ENCODE data around the gene VEPH1.
"Not testable (repeated sequence)": the region's sequence is repeated elsewhere in the genome, so short reads cannot be mapped to it uniquely, and the experiment has no call there.

The VEPH1 gene

DNA sequence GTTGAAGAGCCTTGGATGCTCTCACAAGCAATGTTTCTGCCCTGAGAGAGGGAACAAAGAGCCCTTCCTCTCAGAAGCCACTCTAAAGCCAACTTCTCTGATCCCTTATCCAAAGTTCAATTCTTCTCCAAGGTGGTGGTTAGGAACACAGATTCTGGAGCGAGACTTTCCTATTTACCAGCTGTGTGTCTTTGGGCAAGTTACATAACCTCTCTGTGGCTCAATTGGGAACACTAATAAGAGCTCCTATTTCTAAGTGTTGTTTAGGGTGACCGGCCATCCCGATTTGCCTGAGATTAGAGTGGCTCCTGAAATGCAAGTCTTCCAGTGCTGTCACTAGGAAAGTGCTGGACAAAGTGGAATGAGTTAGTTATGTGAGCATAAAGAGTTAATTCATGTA is 175.4 kb downstream of the VEPH1 start:
- H3K27ac ChIP-seq (ENCODE audit: low read depth, low read length) = no peak overlapping the region
- no peak overlapping the region for H3K4me3 ChIP-seq (ENCODE audit: low read depth in 1 of 2, low read length in 2 of 2)
- no peaks in the 10 kb centered on the region for H3K4me1 ChIP-seq (ENCODE audit: insufficient read depth, low read length)
- no peaks in the 10 kb centered on the region for H3K36me3 ChIP-seq (ENCODE audit: insufficient read depth, low read length)
- no peak overlapping the region for H3K9ac ChIP-seq (ENCODE audit: low read length)
- no peaks in the 10 kb centered on the region for H3K27me3 ChIP-seq (ENCODE audit: control insufficient read depth in 1 of 2, insufficient read depth in 2 of 2, low read length in 2 of 2)
- H3K9me3 ChIP-seq (ENCODE audit: low read length) = peaks cover 3% of the 10 kb centered on the region

- Histone ChIP-seq H3K9me3 (ENCODE audit: low read length) (peaks cover 3% of the 10 kb centered on the region), H3K27me3 (ENCODE audit: control insufficient read depth in 1 of 2, insufficient read depth in 2 of 2, low read length in 2 of 2) (no peaks in the 10 kb centered on the region), H3K4me3 (ENCODE audit: low read depth in 1 of 2, low read length in 2 of 2) (no peak overlapping the region), H3K27ac (ENCODE audit: low read depth, low read length) (no peak overlapping the region), H3K36me3 (ENCODE audit: insufficient read depth, low read length) (no peaks in the 10 kb centered on the region), H3K9ac (ENCODE audit: low read length) (no peak overlapping the region), H3K4me1 (ENCODE audit: insufficient read depth, low read length) (no peaks in the 10 kb centered on the region)
These were observed 176.2 kb downstream of the VEPH1 start for GRCh38 chr3:157327018-157327417.

- H3K27me3 ChIP-seq (ENCODE audit: control insufficient read depth in 1 of 2, insufficient read depth in 2 of 2, low read length in 2 of 2); H3K9me3 ChIP-seq (ENCODE audit: low read length); H3K4me1 ChIP-seq (ENCODE audit: insufficient read depth, low read length); H3K4me3 ChIP-seq (ENCODE audit: low read depth in 1 of 2, low read length in 2 of 2); H3K9ac ChIP-seq (ENCODE audit: low read length); H3K36me3 ChIP-seq (ENCODE audit: insufficient read depth, low read length); H3K27ac ChIP-seq (ENCODE audit: low read depth, low read length): not testable (repeated sequence)
These were observed 178.3 kb downstream of the VEPH1 start for GRCh38 chr3:157324869-157325268.

DNA sequence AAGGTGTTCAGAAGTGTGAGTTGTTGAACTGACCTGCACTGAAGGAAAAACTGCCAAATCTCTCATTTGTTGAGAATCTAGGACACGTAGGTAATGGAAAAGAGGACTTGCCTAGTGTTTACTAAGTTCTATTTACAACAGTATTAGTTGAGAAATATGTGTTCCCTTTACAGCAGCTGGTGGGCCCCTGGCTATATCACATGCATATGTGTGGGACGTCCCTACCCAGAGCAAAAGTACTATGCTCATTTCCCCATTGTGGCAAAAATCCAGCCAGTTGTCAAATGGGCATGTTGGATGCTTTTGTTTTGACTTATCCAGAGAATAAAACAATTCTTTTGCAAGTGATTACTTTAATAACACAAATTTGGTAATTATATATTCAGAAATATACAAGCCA is 179.9 kb downstream of the VEPH1 start:
- no peaks in the 10 kb centered on the region for H3K4me1 ChIP-seq (ENCODE audit: insufficient read depth, low read length)
- H3K9me3 ChIP-seq (ENCODE audit: low read length) = peaks cover 3% of the 10 kb centered on the region
- H3K27me3 ChIP-seq (ENCODE audit: control insufficient read depth in 1 of 2, insufficient read depth in 2 of 2, low read length in 2 of 2) = no peaks in the 10 kb centered on the region

DNA sequence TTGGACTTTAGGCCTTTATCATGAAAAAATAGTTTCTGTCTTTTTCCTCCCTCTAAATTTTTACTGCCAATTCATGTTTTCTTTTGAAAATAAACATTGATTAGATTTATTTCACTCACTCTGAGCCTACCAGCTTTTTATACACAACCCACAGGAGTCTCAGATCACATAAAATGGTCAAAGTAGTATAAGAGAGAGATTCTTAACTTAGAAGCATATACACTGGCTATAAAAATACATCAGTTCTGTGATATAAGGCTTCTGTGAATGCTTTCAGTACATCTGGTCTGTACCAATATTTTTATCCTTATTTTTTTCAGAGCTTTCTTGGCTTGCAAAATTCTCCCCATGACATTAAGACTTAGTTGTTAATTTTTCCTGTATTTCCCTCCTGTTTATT is 183.5 kb downstream of the VEPH1 start:
- H3K36me3 ChIP-seq (ENCODE audit: insufficient read depth, low read length) = no peaks in the 10 kb centered on the region
- no peaks in the 10 kb centered on the region for H3K27me3 ChIP-seq (ENCODE audit: control insufficient read depth in 1 of 2, insufficient read depth in 2 of 2, low read length in 2 of 2)
- H3K4me1 ChIP-seq (ENCODE audit: insufficient read depth, low read length) = no peaks in the 10 kb centered on the region
- H3K9me3 ChIP-seq (ENCODE audit: low read length) = no peaks in the 10 kb centered on the region
- H3K27ac ChIP-seq (ENCODE audit: low read depth, low read length) = no peak overlapping the region
- H3K4me3 ChIP-seq (ENCODE audit: low read depth in 1 of 2, low read length in 2 of 2) = no peak overlapping the region
- H3K9ac ChIP-seq (ENCODE audit: low read length) = no peak overlapping the region

More for the DNA sequence above, 179.9 kb downstream of the VEPH1 start:
- Histone ChIP-seq H3K27ac (ENCODE audit: low read depth, low read length) (no peak overlapping the region), H3K4me3 (ENCODE audit: low read depth in 1 of 2, low read length in 2 of 2) (no peak overlapping the region), H3K9ac (ENCODE audit: low read length) (no peak overlapping the region), H3K36me3 (ENCODE audit: insufficient read depth, low read length) (no peaks in the 10 kb centered on the region)

DNA sequence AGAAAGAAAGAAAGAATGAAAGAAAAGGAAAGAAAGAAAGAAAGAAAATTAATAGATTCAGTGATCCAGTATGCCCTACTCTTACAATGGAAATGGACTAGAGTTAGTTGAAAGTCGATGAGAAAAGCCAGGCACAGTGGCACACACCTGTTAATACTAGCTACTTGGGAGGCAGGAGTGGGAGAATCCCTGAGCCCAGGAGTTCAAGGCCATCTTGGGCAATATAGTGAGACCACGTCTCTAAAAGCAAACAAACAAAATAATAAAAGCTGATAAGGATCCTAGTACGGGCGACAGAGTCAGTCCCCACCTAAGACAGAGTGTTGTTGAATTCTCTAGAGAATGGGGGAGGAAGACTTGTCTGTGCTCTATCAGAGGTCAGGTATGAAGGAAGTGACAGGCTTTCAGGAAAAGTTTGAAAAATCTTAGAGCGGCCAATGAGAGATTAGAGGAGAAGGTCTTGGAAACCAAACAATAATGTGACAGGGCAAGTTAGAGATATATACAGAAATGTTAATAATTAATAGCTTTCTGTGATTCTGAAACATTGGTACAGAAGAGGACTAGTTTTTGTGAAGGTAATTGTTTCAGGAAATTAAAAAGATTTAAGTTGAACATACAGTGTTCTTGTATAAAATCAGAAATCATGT is 184.5 kb downstream of the VEPH1 start:
- H3K27ac ChIP-seq (ENCODE audit: low read depth, low read length) = no peak overlapping the region
- H3K4me3 ChIP-seq (ENCODE audit: low read depth in 1 of 2, low read length in 2 of 2) = no peak overlapping the region
- no peaks in the 10 kb centered on the region for H3K4me1 ChIP-seq (ENCODE audit: insufficient read depth, low read length)
- H3K9ac ChIP-seq (ENCODE audit: low read length) = no peak overlapping the region
- H3K27me3 ChIP-seq (ENCODE audit: control insufficient read depth in 1 of 2, insufficient read depth in 2 of 2, low read length in 2 of 2) = no peaks in the 10 kb centered on the region
- no peaks in the 10 kb centered on the region for H3K9me3 ChIP-seq (ENCODE audit: low read length)
- H3K36me3 ChIP-seq (ENCODE audit: insufficient read depth, low read length) = no peaks in the 10 kb centered on the region

DNA sequence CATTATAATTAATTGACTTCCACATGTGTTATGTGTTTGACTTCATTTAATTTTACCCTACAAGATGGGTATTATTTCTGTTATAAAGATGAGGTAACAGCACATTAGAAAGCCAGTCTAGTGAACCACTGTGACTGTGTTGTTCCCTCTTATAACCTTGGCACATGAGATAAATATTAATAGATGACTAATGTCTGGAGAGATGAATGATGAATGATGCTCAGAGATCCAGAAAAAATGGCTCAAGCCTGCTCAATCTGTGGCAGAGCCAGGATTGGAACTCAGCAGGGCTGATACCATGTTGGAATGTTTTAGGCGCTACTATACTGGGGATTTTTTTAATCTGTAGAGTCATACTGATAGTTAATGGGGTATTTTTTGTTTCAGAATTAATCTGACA is 185.3 kb downstream of the VEPH1 start:
- H3K4me3 ChIP-seq (ENCODE audit: low read depth in 1 of 2, low read length in 2 of 2) = no peak overlapping the region

GRCh38 chr3:157313186-157313585 is 190.0 kb downstream of the VEPH1 start:
- Histone ChIP-seq H3K36me3 (ENCODE audit: insufficient read depth, low read length) (no peaks in the 10 kb centered on the region), H3K4me3 (ENCODE audit: low read depth in 1 of 2, low read length in 2 of 2) (no peak overlapping the region), H3K27ac (ENCODE audit: low read depth, low read length) (no peak overlapping the region), H3K9ac (ENCODE audit: low read length) (no peak overlapping the region), H3K9me3 (ENCODE audit: low read length) (no peaks in the 10 kb centered on the region), H3K27me3 (ENCODE audit: control insufficient read depth in 1 of 2, insufficient read depth in 2 of 2, low read length in 2 of 2) (no peaks in the 10 kb centered on the region), H3K4me1 (ENCODE audit: insufficient read depth, low read length) (no peaks in the 10 kb centered on the region)

More for the DNA sequence above, 185.3 kb downstream of the VEPH1 start:
- no peaks in the 10 kb centered on the region for H3K9me3 ChIP-seq (ENCODE audit: low read length)
- H3K36me3 ChIP-seq (ENCODE audit: insufficient read depth, low read length) = no peaks in the 10 kb centered on the region
- no peaks in the 10 kb centered on the region for H3K4me1 ChIP-seq (ENCODE audit: insufficient read depth, low read length)
- no peak overlapping the region for H3K9ac ChIP-seq (ENCODE audit: low read length)
- no peak overlapping the region for H3K27ac ChIP-seq (ENCODE audit: low read depth, low read length)
- no peaks in the 10 kb centered on the region for H3K27me3 ChIP-seq (ENCODE audit: control insufficient read depth in 1 of 2, insufficient read depth in 2 of 2, low read length in 2 of 2)

GRCh38 chr3:157312376-157312745 is 190.9 kb downstream of the VEPH1 start:
- no peaks in the 10 kb centered on the region for H3K9me3 ChIP-seq (ENCODE audit: low read length)
- H3K9ac ChIP-seq (ENCODE audit: low read length) = no peak overlapping the region
- H3K4me1 ChIP-seq (ENCODE audit: insufficient read depth, low read length) = no peaks in the 10 kb centered on the region
- no peak overlapping the region for H3K27ac ChIP-seq (ENCODE audit: low read depth, low read length)
- no peaks in the 10 kb centered on the region for H3K36me3 ChIP-seq (ENCODE audit: insufficient read depth, low read length)
- H3K4me3 ChIP-seq (ENCODE audit: low read depth in 1 of 2, low read length in 2 of 2) = no peak overlapping the region
- H3K27me3 ChIP-seq (ENCODE audit: control insufficient read depth in 1 of 2, insufficient read depth in 2 of 2, low read length in 2 of 2) = no peaks in the 10 kb centered on the region

DNA sequence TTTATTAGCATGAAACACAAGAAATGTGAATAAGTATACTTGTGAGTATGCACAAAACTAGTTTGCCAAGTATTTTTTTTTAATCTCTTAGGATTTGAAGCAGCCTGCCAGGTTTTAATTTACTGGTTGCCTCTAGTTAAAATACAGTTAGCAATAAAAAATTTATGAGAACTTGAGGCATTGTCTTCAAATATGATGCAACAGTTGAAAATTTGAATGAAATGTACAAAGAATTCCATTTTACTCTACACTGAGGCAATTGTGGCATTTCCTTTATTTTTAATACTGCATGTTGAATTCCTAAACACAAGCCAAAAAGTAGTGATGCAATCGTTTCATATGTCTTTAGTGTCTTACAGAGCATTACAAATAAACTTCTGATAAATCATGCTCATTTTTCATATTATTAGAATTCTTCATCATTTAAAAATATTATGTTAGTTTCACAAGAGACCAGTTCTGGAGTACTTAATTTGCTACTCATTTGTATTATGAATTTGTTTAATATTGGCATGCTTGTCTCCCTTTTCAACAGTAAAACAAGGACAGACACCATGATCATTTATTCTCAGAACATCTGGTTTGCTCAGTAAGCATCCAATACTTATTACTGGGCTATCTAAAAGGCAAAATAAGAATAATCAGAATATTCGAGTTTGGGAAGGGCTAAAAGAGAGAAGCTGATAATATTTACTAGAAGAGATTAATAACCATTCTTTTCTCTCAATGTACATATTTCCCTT is 191.4 kb downstream of the VEPH1 start:
- no peaks in the 10 kb centered on the region for H3K27me3 ChIP-seq (ENCODE audit: control insufficient read depth in 1 of 2, insufficient read depth in 2 of 2, low read length in 2 of 2)
- H3K4me1 ChIP-seq (ENCODE audit: insufficient read depth, low read length) = no peaks in the 10 kb centered on the region
- H3K27ac ChIP-seq (ENCODE audit: low read depth, low read length) = no peak overlapping the region
- H3K9me3 ChIP-seq (ENCODE audit: low read length) = no peaks in the 10 kb centered on the region
- no peak overlapping the region for H3K4me3 ChIP-seq (ENCODE audit: low read depth in 1 of 2, low read length in 2 of 2)
- H3K36me3 ChIP-seq (ENCODE audit: insufficient read depth, low read length) = no peaks in the 10 kb centered on the region
- H3K9ac ChIP-seq (ENCODE audit: low read length) = no peak overlapping the region

- H3K27ac ChIP-seq (ENCODE audit: low read depth, low read length) = no peak overlapping the region
These were observed 192.7 kb downstream of the VEPH1 start for GRCh38 chr3:157310329-157311052.

More at GRCh38 chr3:157310329-157311052, 192.7 kb downstream of the VEPH1 start:
- H3K9ac ChIP-seq (ENCODE audit: low read length) = no peak overlapping the region
- H3K36me3 ChIP-seq (ENCODE audit: insufficient read depth, low read length) = no peaks in the 10 kb centered on the region
- H3K4me3 ChIP-seq (ENCODE audit: low read depth in 1 of 2, low read length in 2 of 2) = no peak overlapping the region
- H3K9me3 ChIP-seq (ENCODE audit: low read length) = no peaks in the 10 kb centered on the region
- no peaks in the 10 kb centered on the region for H3K27me3 ChIP-seq (ENCODE audit: control insufficient read depth in 1 of 2, insufficient read depth in 2 of 2, low read length in 2 of 2)
- H3K4me1 ChIP-seq (ENCODE audit: insufficient read depth, low read length) = no peaks in the 10 kb centered on the region
